Smooth muscle cell (in vitro differentiated cells): Measurements from ENCODE around the gene PLA1A. TPM values are rescaled to one million over a fixed set of nuclear protein-coding genes. Genes with fewer than 3 reads are reported as not detected.

Source experiments
- DNase-seq: peaks from one replicate; lab custom pipeline; 2025; ENCODE audit not compliant: unreplicated experiment; lab: John Stamatoyannopoulos, UW
- H2AFZ ChIP-seq: fragments of 200-600 bp; sonication (generic); 2 replicates; pipeline ENCODE4 v1.6.0; 2016; ENCODE audit warnings: antibody characterized with exemption, low read depth, mild to moderate bottlenecking
- H3F3A ChIP-seq: fragments of 200-600 bp; sonication (generic); 2 replicates; pipeline ENCODE4 v1.6.0; 2017; ENCODE audit warnings: antibody characterized with exemption, low read depth
- H3K27ac ChIP-seq: fragments of 200-600 bp; sonication (generic); 2 replicates; pipeline ENCODE4 v1.5.1; 2016; ENCODE audit warnings: low read depth, mild to moderate bottlenecking
- H3K27me3 ChIP-seq: fragments of 200-600 bp; sonication (generic); 2 replicates; pipeline ENCODE4 v1.6.1; 2016; ENCODE audit warnings: low read depth, mild to moderate bottlenecking
- H3K36me3 ChIP-seq: fragments of 200-600 bp; sonication (generic); 2 replicates; pipeline ENCODE4 v1.5.1; 2016; ENCODE audit warnings: low read depth
- H3K4me1 ChIP-seq: fragments of 200-600 bp; sonication (generic); 2 replicates; pipeline ENCODE4 v1.5.1; 2016; ENCODE audit warnings: low read depth
- H3K4me2 ChIP-seq: fragments of 200-600 bp; sonication (generic); 2 replicates; pipeline ENCODE4 v1.6.0; 2016; ENCODE audit warnings: mild to moderate bottlenecking
- H3K4me3 ChIP-seq: fragments of 200-600 bp; sonication (generic); 2 replicates; pipeline ENCODE4 v1.5.1; 2016; ENCODE audit warnings: mild to moderate bottlenecking
- H3K79me2 ChIP-seq: fragments of 200-600 bp; sonication (generic); 2 replicates; pipeline ENCODE4 v1.6.0; 2016; ENCODE audit warnings: low read depth, mild to moderate bottlenecking
- H3K9ac ChIP-seq: fragments of 200-600 bp; sonication (generic); 2 replicates; pipeline ENCODE4 v1.6.0; 2016; ENCODE audit warnings: low read depth
- H3K9me3 ChIP-seq: fragments of 200-600 bp; sonication (generic); replicated peaks from 2 replicates; pipeline ENCODE4 v1.5.1; 2016; ENCODE audit warnings: low read depth
- H4K20me1 ChIP-seq: fragments of 200-600 bp; sonication (generic); 2 replicates; pipeline ENCODE4 v1.6.0; 2016; ENCODE audit warnings: low read depth
- CTCF ChIP-seq: fragments of 200-600 bp; sonication (generic); IDR thresholded peaks from 2 replicates; pipeline ENCODE4 v1.5.1; 2017; ENCODE audit warnings: borderline replicate concordance, mild to moderate bottlenecking, antibody characterized with exemption; ENCODE audit not compliant: insufficient read depth, poor library complexity, severe bottlenecking
- WGBS: methylation state at CpG from one replicate; pipeline ENCODE4 v1.1.7; 2016; ENCODE audit warnings: low lambda C conversion rate; 5-methylcytosine and 5-hydroxymethylcytosine counted together
- polyA plus RNA-seq: library from polyadenylated mRNA; unstranded; fragments of >200 nt; fragmentation: Nextera tagmentation; extraction: Ambion mirVana; gene quantifications from 2 replicates; pipeline ENCODE4 v1.2.1, GENCODE V29; 2016
- total RNA-seq: library from RNA; depleted of rRNA; stranded (reverse); fragments of >200 nt; gene quantifications from 2 replicates; pipeline ENCODE4 v1.2.3, GENCODE V29; 2014

PLA1A gene
- total and polyA plus RNA-seq, 2 experiments from 2014 or later, result not detected

DNA sequence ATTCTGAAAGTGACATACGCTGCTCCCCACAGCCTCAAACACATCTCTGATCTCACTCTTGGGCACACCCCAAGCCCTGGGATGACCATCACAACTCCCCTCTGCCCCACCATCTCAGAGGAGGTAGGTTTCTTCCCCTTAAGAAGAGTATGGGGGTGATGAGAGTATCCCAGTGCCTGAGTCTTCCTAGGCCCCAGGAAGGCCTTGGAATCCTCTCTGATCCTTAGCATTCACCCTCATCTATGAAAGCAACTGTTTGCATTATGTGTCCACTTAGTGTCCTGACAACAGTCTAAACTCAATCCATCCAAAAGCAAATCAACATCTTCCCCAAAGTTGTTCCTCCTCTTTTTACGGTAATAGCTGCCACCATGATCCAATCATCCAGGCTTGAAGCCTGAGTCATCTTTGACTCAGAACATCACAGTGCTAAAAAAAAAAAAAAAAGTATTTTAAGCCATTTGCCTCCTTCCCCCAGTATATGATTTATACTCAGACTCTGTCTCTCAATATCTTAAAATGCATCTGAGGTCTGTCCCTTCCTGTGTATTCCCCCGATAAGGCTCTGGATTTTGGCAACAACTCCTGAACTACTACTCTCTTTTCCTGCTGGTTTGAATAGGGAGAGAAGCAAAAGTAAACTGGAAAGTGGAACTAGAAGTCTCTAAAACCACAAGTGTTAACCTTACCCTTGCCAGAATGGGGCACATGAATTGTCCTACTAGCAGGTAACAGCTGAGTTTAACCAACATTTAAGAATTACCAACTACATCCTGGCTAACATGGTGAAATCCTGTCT lies 40.2 kb downstream of the PLA1A start:
- Histone ChIP-seq H3K27ac (peak overlapping the region; percentile 96), H3K36me3 (no peaks in the 10 kb centered on the region), H4K20me1 (no peaks in the 10 kb centered on the region), H2AFZ (no peak overlapping the region), H3K9me3 (no peaks in the 10 kb centered on the region), H3K4me3 (no peak overlapping the region), H3K9ac (peak overlapping the region; percentile 79), H3K27me3 (no peaks in the 10 kb centered on the region), H3K4me2 (peak overlapping the region; percentile 69), H3F3A (peaks cover 14% of the 10 kb centered on the region), H3K79me2 (no peaks in the 10 kb centered on the region), H3K4me1 (peaks cover 13% of the 10 kb centered on the region)
- WGBS, result 39% methylated on average over 3 of the region's 3 CpGs
- DNase-seq, result no peak
- TF ChIP-seq CTCF, result no peak

- Histone ChIP-seq H4K20me1 (no peaks in the 10 kb centered on the region), H3K4me3 (no peak overlapping the region), H2AFZ (no peak overlapping the region), H3K79me2 (no peaks in the 10 kb centered on the region), H3K9ac (peak overlapping the region; percentile 62), H3F3A (peaks cover 23% of the 10 kb centered on the region), H3K27ac (peak overlapping the region; percentile 96), H3K4me1 (peaks cover 23% of the 10 kb centered on the region), H3K36me3 (no peaks in the 10 kb centered on the region), H3K9me3 (no peaks in the 10 kb centered on the region), H3K27me3 (no peaks in the 10 kb centered on the region), H3K4me2 (peak overlapping the region; percentile 15)
- 59% methylated on average over 2 of the region's 2 CpGs for WGBS
- TF ChIP-seq CTCF, result no peak
- DNase-seq, result no peak
These were observed 42.0 kb downstream of the PLA1A start for GRCh38 chr3:119639494-119640350.

- Histone ChIP-seq H3K4me2 (no peak overlapping the region), H3F3A (peaks cover 23% of the 10 kb centered on the region), H3K27ac (no peak overlapping the region), H3K79me2 (no peaks in the 10 kb centered on the region), H3K4me1 (peaks cover 23% of the 10 kb centered on the region), H3K27me3 (no peaks in the 10 kb centered on the region), H3K4me3 (no peak overlapping the region), H4K20me1 (no peaks in the 10 kb centered on the region), H3K9me3 (no peaks in the 10 kb centered on the region), H2AFZ (no peak overlapping the region), H3K36me3 (no peaks in the 10 kb centered on the region), H3K9ac (no peak overlapping the region)
- TF ChIP-seq CTCF, result no peak
- WGBS, result 100% methylated on average over 2 of the region's 2 CpGs
- DNase-seq, result no peak
These were observed 43.7 kb downstream of the PLA1A start for GRCh38 chr3:119641416-119641815.
